Endothelial cell of umbilical vein (primary cell): ENCODE results near the gene CARD16. TPM values are rescaled to one million over a fixed set of nuclear protein-coding genes. Genes with fewer than 3 reads are reported as not detected.

ENCODE experiments used
- BruUV-seq: library from RNA; stranded (reverse); fragments of 400-500 nt; replicated peaks from 2 replicates; lab custom pipeline; 2021; lab: Mats Ljungman, UMichigan
- CTCF ChIA-PET: fragments of 300-600, 350-600 bp; sonication (Branson Sonifier 250); formaldehyde crosslinking; loops from one replicate; lab custom pipeline; 2021; ENCODE audit warnings: antibody characterized with exemption, inconsistent platforms; lab: Charles Lee
- POLR2A ChIA-PET: fragments of 300-600, 350-600 bp; sonication (Branson Sonifier 250); formaldehyde crosslinking; loops from one replicate; lab custom pipeline; 2021; ENCODE audit warnings: antibody characterized with exemption, inconsistent platforms; lab: Charles Lee
- DNase-seq: peaks from one replicate; pipeline ENCODE4 v3.0.0-alpha.2; 2011; ENCODE audit warnings: low read depth, low spot score
- FAIRE-seq: peaks from 2 replicates; lab custom pipeline; 2011; peaks lifted over from hg19 to GRCh38; lab: Jason Lieb, UNC
- H2AFZ ChIP-seq: 2 replicates; pipeline ENCODE4 v1.6.0; 2012; ENCODE audit warnings: low read depth, low read length, control low read depth, inconsistent platforms
- H3K27ac ChIP-seq: 2 replicates; pipeline ENCODE4 v1.5.1; 2011; ENCODE audit warnings: low read depth, mild to moderate bottlenecking, control low read depth, low read length, moderate library complexity; ENCODE audit not compliant: insufficient read depth
- H3K27me3 ChIP-seq, 2 experiments: 2 replicates each; pipeline versions ENCODE4 v1.6.0 to v1.6.1; 2011; ENCODE audit warnings: low read length in 2 of 2, mixed read lengths in 1 of 2; ENCODE audit not compliant: control insufficient read depth in 2 of 2, insufficient read depth in 2 of 2
- H3K36me3 ChIP-seq, 2 experiments: 2 replicates in 1 of 2; 3 replicates in 1 of 2; pipeline ENCODE4 v1.5.1; 2011; ENCODE audit warnings: low read length in 2 of 2, mild to moderate bottlenecking in 1 of 2, moderate library complexity in 1 of 2; ENCODE audit not compliant: control insufficient read depth in 2 of 2, insufficient read depth in 2 of 2; ENCODE audit errors: extremely low read depth in 1 of 2
- H3K4me1 ChIP-seq: 3 replicates; pipeline ENCODE4 v1.5.1; 2011; ENCODE audit warnings: mild to moderate bottlenecking, low read length; ENCODE audit not compliant: control insufficient read depth, insufficient read depth; ENCODE audit errors: extremely low read depth
- H3K4me2 ChIP-seq: 2 replicates; pipeline ENCODE4 v1.6.1; 2011; ENCODE audit warnings: low read length, control low read depth, mixed read lengths; ENCODE audit not compliant: insufficient read depth
- H3K4me3 ChIP-seq, 3 experiments: fragments of 200-600 bp in 1 of 3; sonication (generic), shearing (Covaris generic) in 1 of 3; replicated peaks in 1 of 3; 2 replicates each; pipeline ENCODE4 v1.5.1; 2011 to 2016; ENCODE audit warnings: control low read depth in 3 of 3, low read length in 3 of 3, mild to moderate bottlenecking in 2 of 3, inconsistent platforms in 1 of 3, low read depth in 1 of 3, moderate library complexity in 1 of 3; ENCODE audit not compliant: insufficient read depth in 1 of 3
- H3K79me2 ChIP-seq: 2 replicates; pipeline ENCODE4 v1.6.0; 2012; ENCODE audit warnings: low read length, inconsistent platforms; ENCODE audit not compliant: control insufficient read depth, insufficient read depth
- H3K9ac ChIP-seq: replicated peaks from 2 replicates; pipeline ENCODE3; 2011; ENCODE audit warnings: low read length, control low read depth; ENCODE audit not compliant: insufficient read depth; ENCODE audit errors: extremely low read depth
- H3K9me1 ChIP-seq: replicated peaks from 3 replicates; pipeline ENCODE4 v1.6.0; 2011; ENCODE audit warnings: mild to moderate bottlenecking, low read length; ENCODE audit not compliant: control insufficient read depth, insufficient read depth; ENCODE audit errors: extremely low read depth
- H3K9me3 ChIP-seq: replicated peaks from 2 replicates; pipeline ENCODE4 v1.5.1; 2012; ENCODE audit warnings: low read length, inconsistent platforms; ENCODE audit not compliant: control insufficient read depth, insufficient read depth
- H4K20me1 ChIP-seq: replicated peaks from 2 replicates; pipeline ENCODE3; 2011; ENCODE audit warnings: mild to moderate bottlenecking, low read length; ENCODE audit not compliant: control insufficient read depth, insufficient read depth; ENCODE audit errors: extremely low read depth
- EZH2 ChIP-seq: IDR thresholded peaks from 2 replicates; pipeline ENCODE4 v1.6.1; 2012; ENCODE audit warnings: borderline replicate concordance, low read depth, mild to moderate bottlenecking, moderate library complexity, low read length, inconsistent platforms; ENCODE audit not compliant: severe bottlenecking
- FOS ChIP-seq: IDR thresholded peaks from 2 replicates; pipeline ENCODE4 v1.6.1; 2011; ENCODE audit warnings: mild to moderate bottlenecking, low read length, moderate library complexity, borderline replicate concordance; ENCODE audit not compliant: insufficient read depth
- GATA2 ChIP-seq: IDR thresholded peaks from 2 replicates; pipeline ENCODE4 v1.7.0; 2011; ENCODE audit warnings: low read depth, mild to moderate bottlenecking, moderate library complexity, mixed read lengths, low read length; ENCODE audit not compliant: insufficient read length, insufficient read depth
- JUN ChIP-seq: IDR thresholded peaks from 2 replicates; pipeline ENCODE4 v1.6.1; 2011; ENCODE audit warnings: borderline replicate concordance, low read depth; ENCODE audit not compliant: insufficient read length, insufficient read depth
- MAX ChIP-seq: IDR thresholded peaks from 2 replicates; pipeline ENCODE4 v1.6.1; 2011; ENCODE audit not compliant: insufficient read depth, insufficient read length
- MYC ChIP-seq: IDR thresholded peaks from one replicate; pipeline ENCODE4 v1.6.1; 2011; ENCODE audit warnings: mild to moderate bottlenecking, low read depth, low read length
- POLR2A ChIP-seq: IDR thresholded peaks from 2 replicates; pipeline ENCODE4 v1.6.1; 2012; ENCODE audit warnings: low read depth, mild to moderate bottlenecking, control low read depth, low read length
- POLR2AphosphoS5 ChIP-seq: IDR thresholded peaks from 2 replicates; pipeline ENCODE4 v1.6.1; 2012; ENCODE audit warnings: low read depth, mild to moderate bottlenecking, control low read depth, low read length, moderate library complexity; ENCODE audit not compliant: insufficient read depth
- dilution Hi-C: fragments of 300-500 bp; cut with MboI; formaldehyde crosslinking; loops from one replicate; pipeline ENCODE4 v1.15.0; 2019; ENCODE audit warnings: low sequenced_read_pairs; ENCODE audit not compliant: extremely low pct_ligation_motif_present
- intact Hi-C: fragments of 100-400 bp; cut with micrococcal nuclease; formaldehyde crosslinking; loops from one replicate; pipeline ENCODE4 v1.10.0; 2022
- polyA plus RNA-seq, 4 experiments: library from polyadenylated mRNA; depleted of rRNA in 3 of 4; stranded (reverse) in 3 of 4; unstranded in 1 of 4; fragments of >200 nt; gene quantifications; 2 replicates each; pipeline versions ENCODE4 v1.2.1 to v1.2.3, GENCODE V29; 2011 to 2012; ENCODE audit warnings: missing spikeins in 1 of 4
- total RNA-seq: library from RNA; stranded (reverse); gene quantifications from 2 replicates; pipeline ENCODE4 v1.2.3, GENCODE V29; 2021
- TF ChIP-seq, protein P1 (sequence below), 2 donors: IDR thresholded peaks; 1 replicate in 1 of 2; 2 replicates in 1 of 2; pipeline ENCODE4 v1.5.1; 2011; ENCODE audit warnings: low read length in 2 of 2, mild to moderate bottlenecking in 2 of 2, moderate library complexity in 2 of 2, control low read depth in 1 of 2, inconsistent platforms in 1 of 2, low read depth in 1 of 2; ENCODE audit not compliant: insufficient read depth in 1 of 2; ENCODE audit errors: extremely low read depth in 1 of 2

The CARD16 gene
- total and polyA plus RNA-seq, 2 donors (not counting 3 experiments of a cell fraction or from before 2014, with no cell fraction given), result 26.8 to 76.6 TPM

GRCh38 chr11:105049481-105049880 lies 4.3 kb upstream of the CARD16 start:
- Histone ChIP-seq H3K9ac (no peak overlapping the region), H3K36me3 (no peaks in the 10 kb centered on the region), H4K20me1 (no peaks in the 10 kb centered on the region), H3K4me3 (no peak overlapping the region), H3K9me1 (no peaks in the 10 kb centered on the region), H3K27me3 (no peaks in the 10 kb centered on the region), H3K9me3 (no peaks in the 10 kb centered on the region), H3K27ac (no peak overlapping the region), H3K4me2 (no peak overlapping the region), H3K4me1 (peaks cover 27% of the 10 kb centered on the region), H2AFZ (no peak overlapping the region), H3K79me2 (no peaks in the 10 kb centered on the region)
- dilution Hi-C loops, result no loop called here
- ChIA-PET POLR2A (no interaction called here), CTCF (no interaction called here)
- DNase-seq (no peak), FAIRE-seq (no peak)
- no TSS peak for BruUV-seq
- TF ChIP-seq MAX (no peak), MYC (no peak), JUN (no peak), FOS (no peak), POLR2A (no peak), EZH2 (no peak), GATA2 (no peak), POLR2AphosphoS5 (no peak)
- TF ChIP-seq, protein P1, sequence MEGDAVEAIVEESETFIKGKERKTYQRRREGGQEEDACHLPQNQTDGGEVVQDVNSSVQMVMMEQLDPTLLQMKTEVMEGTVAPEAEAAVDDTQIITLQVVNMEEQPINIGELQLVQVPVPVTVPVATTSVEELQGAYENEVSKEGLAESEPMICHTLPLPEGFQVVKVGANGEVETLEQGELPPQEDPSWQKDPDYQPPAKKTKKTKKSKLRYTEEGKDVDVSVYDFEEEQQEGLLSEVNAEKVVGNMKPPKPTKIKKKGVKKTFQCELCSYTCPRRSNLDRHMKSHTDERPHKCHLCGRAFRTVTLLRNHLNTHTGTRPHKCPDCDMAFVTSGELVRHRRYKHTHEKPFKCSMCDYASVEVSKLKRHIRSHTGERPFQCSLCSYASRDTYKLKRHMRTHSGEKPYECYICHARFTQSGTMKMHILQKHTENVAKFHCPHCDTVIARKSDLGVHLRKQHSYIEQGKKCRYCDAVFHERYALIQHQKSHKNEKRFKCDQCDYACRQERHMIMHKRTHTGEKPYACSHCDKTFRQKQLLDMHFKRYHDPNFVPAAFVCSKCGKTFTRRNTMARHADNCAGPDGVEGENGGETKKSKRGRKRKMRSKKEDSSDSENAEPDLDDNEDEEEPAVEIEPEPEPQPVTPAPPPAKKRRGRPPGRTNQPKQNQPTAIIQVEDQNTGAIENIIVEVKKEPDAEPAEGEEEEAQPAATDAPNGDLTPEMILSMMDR (IDR thresholded peaks at IDR 0.05; ENCODE audit: extremely low read depth in 1 of 2, insufficient read depth in 1 of 2, low read depth in 1 of 2, low read length in 2 of 2), result no peak
- intact Hi-C loops, result loop anchor here (5.0 to 10.0 kb wide), 4 partner anchors 813 to 1425 kb away; partner anchors contain the start of gene MSANTD4
